ENCODE results near the gene MAP4. TPM values are rescaled to one million over a fixed set of nuclear protein-coding genes. Genes with fewer than 3 reads are reported as not detected.

The MAP4 gene
- total RNA-seq, 2 donors from 2014 or later: 97.5 to 130 TPM

DNA sequence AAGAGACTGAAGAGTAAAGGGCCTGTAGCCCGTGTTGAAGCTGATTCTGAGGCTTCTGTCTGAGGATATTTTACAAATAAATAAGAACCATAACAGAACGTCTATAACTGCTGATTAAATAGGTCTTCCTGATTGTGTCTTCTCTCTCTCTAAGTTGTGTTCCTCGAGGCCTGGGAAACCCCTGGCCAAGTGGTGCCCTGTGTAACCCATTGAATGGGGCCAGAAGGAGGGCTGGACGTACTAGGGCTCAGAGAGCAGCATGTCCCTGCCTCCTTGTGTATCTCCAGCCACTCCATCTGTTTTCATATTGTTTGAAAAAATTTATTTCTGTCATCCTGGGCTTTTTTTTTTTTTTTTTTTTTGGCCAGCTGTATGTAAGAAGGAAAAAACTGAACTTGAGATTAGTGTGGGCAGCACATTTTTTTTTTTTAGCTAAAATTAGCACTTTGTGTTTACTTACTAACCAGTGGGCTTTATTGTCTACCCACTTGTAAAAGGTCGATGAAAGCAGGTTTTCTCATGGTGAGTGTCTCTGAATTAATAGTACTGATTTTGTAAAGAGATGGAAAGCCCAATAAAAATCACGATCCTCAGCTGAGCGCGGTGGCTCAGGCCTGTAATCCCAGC, 202.6 kb downstream of the MAP4 start:
- no peak for ATAC-seq (replicated peaks)
- H3K27ac Mint-ChIP-seq: no peak overlapping the region
- no peak overlapping the region for H3K4me3 Mint-ChIP-seq
- H3K4me1 Mint-ChIP-seq: no peaks in the 10 kb centered on the region
- H3K27me3 Mint-ChIP-seq: no peaks in the 10 kb centered on the region
- H3K9me3 Mint-ChIP-seq: no peaks in the 10 kb centered on the region
- H3K36me3 Mint-ChIP-seq (ENCODE audit: low read depth): peaks cover 59% of the 10 kb centered on the region

GRCh38 chr3:47804577-47804976, 211.6 kb downstream of the MAP4 start:
- no peaks in the 10 kb centered on the region for H3K27me3 Mint-ChIP-seq
- H3K36me3 Mint-ChIP-seq (ENCODE audit: low read depth): peaks cover 27% of the 10 kb centered on the region
- peaks cover 9% of the 10 kb centered on the region for H3K4me1 Mint-ChIP-seq
- ATAC-seq (replicated peaks): no peak
- H3K27ac Mint-ChIP-seq: peak overlapping the region; percentile 97
- H3K4me3 Mint-ChIP-seq: peak overlapping the region; percentile 93
- H3K9me3 Mint-ChIP-seq: no peaks in the 10 kb centered on the region

GRCh38 chr3:47803480-47804025, 212.7 kb downstream of the MAP4 start:
- H3K4me3 Mint-ChIP-seq: peak overlapping the region; percentile 93
- no peak for ATAC-seq (replicated peaks)

DNA sequence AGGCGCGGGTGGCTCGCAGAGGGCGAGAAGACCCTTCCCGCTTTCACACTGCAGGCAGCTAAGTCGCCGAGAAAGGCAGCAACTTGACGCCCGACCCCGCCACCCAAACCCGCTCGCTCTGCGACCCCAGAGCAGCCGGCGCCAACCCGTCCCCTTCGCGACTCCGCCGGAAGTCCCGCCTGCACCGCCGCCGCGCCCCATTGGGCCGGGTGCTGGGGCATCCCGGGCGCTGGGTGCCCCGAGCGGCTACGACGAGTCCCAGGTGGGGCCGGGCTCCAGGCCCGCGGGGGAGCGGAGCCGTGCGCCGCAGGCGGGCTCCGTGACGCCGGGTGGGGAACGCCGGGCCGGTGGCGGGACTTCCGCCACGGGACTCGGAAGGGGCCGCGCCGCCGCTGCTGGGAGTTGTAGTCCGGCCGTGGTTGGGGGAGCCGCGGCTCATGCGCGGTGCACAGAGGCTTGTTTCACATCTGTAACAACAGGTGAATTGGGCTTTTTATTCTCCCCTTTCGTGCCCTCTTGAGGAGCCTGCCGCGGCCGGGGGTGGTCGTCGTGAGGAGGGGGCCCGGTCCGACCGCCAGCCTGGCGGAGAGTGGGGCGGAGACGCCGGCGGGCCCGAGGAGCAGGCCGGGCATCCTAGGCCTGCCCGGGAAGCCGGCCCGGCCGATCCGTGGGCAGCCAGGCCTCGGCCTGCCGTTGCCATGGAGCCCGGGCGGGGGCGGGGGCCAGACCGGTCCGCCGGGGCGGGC, 213.3 kb downstream of the MAP4 start, which contains the start of gene DHX30:
TSS of gene DHX30 (plus strand) at position 405 of the 746 bp plus-strand sequence. CDS start 7,546 bp downstream, outside the sequence.
- no peaks in the 10 kb centered on the region for H3K9me3 Mint-ChIP-seq
- H3K4me1 Mint-ChIP-seq: peaks cover 9% of the 10 kb centered on the region
- H3K27me3 Mint-ChIP-seq: no peaks in the 10 kb centered on the region
- ATAC-seq (replicated peaks): peak; percentile 94
- H3K4me3 Mint-ChIP-seq: peak within 1 kb of the TSS; percentile 93
- peaks cover 11% of the 10 kb centered on the region for H3K36me3 Mint-ChIP-seq (ENCODE audit: low read depth)
- H3K27ac Mint-ChIP-seq: peak within 1 kb of the TSS; percentile 97

More at GRCh38 chr3:47803480-47804025, 212.7 kb downstream of the MAP4 start:
- H3K27me3 Mint-ChIP-seq: no peaks in the 10 kb centered on the region
- H3K9me3 Mint-ChIP-seq: no peaks in the 10 kb centered on the region
- H3K36me3 Mint-ChIP-seq (ENCODE audit: low read depth): peaks cover 17% of the 10 kb centered on the region
- peaks cover 9% of the 10 kb centered on the region for H3K4me1 Mint-ChIP-seq
- H3K27ac Mint-ChIP-seq: peak overlapping the region; percentile 97

Other genes starting within 250 kb of the MAP4 start
- gene SMARCC1, start 234.5 kb downstream of the MAP4 start, total RNA-seq: 100 to 1,000 TPM; 114 to 134 TPM
- gene DHX30, start 213.3 kb downstream of the MAP4 start, total RNA-seq: 10 to 100 TPM; 48.8 to 93.8 TPM
- 10 to 100 TPM; 18.8 to 42.7 TPM for gene CDC25A, start 172.0 kb upstream of the MAP4 start, total RNA-seq
- gene CAMP, start 207.1 kb upstream of the MAP4 start, total RNA-seq: not detected
- gene ZNF589, start 224.7 kb upstream of the MAP4 start, total RNA-seq: 10 to 100 TPM; 36.8 to 58.4 TPM

Measured in activated T-helper 17 cell treated with anti-CD3 and anti-CD28 coated beads, Interleukin-2, amount 50 U/mL, for 72 hours (primary cell).